Endothelial cell of umbilical vein (primary cell): Measurements from ENCODE around the gene FAM227B. TPM values are rescaled to one million over a fixed set of nuclear protein-coding genes. Genes with fewer than 3 reads are reported as not detected.

Experiments
- BruUV-seq: library from RNA; stranded (reverse); fragments of 400-500 nt; replicated peaks from 2 replicates; lab custom pipeline; 2021; lab: Mats Ljungman, UMichigan
- CTCF ChIA-PET: fragments of 300-600, 350-600 bp; sonication (Branson Sonifier 250); formaldehyde crosslinking; loops from one replicate; lab custom pipeline; 2021; ENCODE audit warnings: antibody characterized with exemption, inconsistent platforms; lab: Charles Lee
- POLR2A ChIA-PET: fragments of 300-600, 350-600 bp; sonication (Branson Sonifier 250); formaldehyde crosslinking; loops from one replicate; lab custom pipeline; 2021; ENCODE audit warnings: antibody characterized with exemption, inconsistent platforms; lab: Charles Lee
- DNase-seq: peaks from one replicate; pipeline ENCODE4 v3.0.0-alpha.2; 2011; ENCODE audit warnings: low read depth, low spot score
- FAIRE-seq: peaks from 2 replicates; lab custom pipeline; 2011; peaks lifted over from hg19 to GRCh38; lab: Jason Lieb, UNC
- H2AFZ ChIP-seq: 2 replicates; pipeline ENCODE4 v1.6.0; 2012; ENCODE audit warnings: low read depth, low read length, control low read depth, inconsistent platforms
- H3K27ac ChIP-seq: 2 replicates; pipeline ENCODE4 v1.5.1; 2011; ENCODE audit warnings: low read depth, mild to moderate bottlenecking, control low read depth, low read length, moderate library complexity; ENCODE audit not compliant: insufficient read depth
- H3K27me3 ChIP-seq, 2 experiments: 2 replicates each; pipeline versions ENCODE4 v1.6.0 to v1.6.1; 2011; ENCODE audit warnings: low read length in 2 of 2, mixed read lengths in 1 of 2; ENCODE audit not compliant: control insufficient read depth in 2 of 2, insufficient read depth in 2 of 2
- H3K36me3 ChIP-seq, 2 experiments: 2 replicates in 1 of 2; 3 replicates in 1 of 2; pipeline ENCODE4 v1.5.1; 2011; ENCODE audit warnings: low read length in 2 of 2, mild to moderate bottlenecking in 1 of 2, moderate library complexity in 1 of 2; ENCODE audit not compliant: control insufficient read depth in 2 of 2, insufficient read depth in 2 of 2; ENCODE audit errors: extremely low read depth in 1 of 2
- H3K4me1 ChIP-seq: 3 replicates; pipeline ENCODE4 v1.5.1; 2011; ENCODE audit warnings: mild to moderate bottlenecking, low read length; ENCODE audit not compliant: control insufficient read depth, insufficient read depth; ENCODE audit errors: extremely low read depth
- H3K4me2 ChIP-seq: 2 replicates; pipeline ENCODE4 v1.6.1; 2011; ENCODE audit warnings: low read length, control low read depth, mixed read lengths; ENCODE audit not compliant: insufficient read depth
- H3K4me3 ChIP-seq, 3 experiments: fragments of 200-600 bp in 1 of 3; sonication (generic), shearing (Covaris generic) in 1 of 3; replicated peaks in 1 of 3; 2 replicates each; pipeline ENCODE4 v1.5.1; 2011 to 2016; ENCODE audit warnings: control low read depth in 3 of 3, low read length in 3 of 3, mild to moderate bottlenecking in 2 of 3, inconsistent platforms in 1 of 3, low read depth in 1 of 3, moderate library complexity in 1 of 3; ENCODE audit not compliant: insufficient read depth in 1 of 3
- H3K79me2 ChIP-seq: 2 replicates; pipeline ENCODE4 v1.6.0; 2012; ENCODE audit warnings: low read length, inconsistent platforms; ENCODE audit not compliant: control insufficient read depth, insufficient read depth
- H3K9ac ChIP-seq: replicated peaks from 2 replicates; pipeline ENCODE3; 2011; ENCODE audit warnings: low read length, control low read depth; ENCODE audit not compliant: insufficient read depth; ENCODE audit errors: extremely low read depth
- H3K9me1 ChIP-seq: replicated peaks from 3 replicates; pipeline ENCODE4 v1.6.0; 2011; ENCODE audit warnings: mild to moderate bottlenecking, low read length; ENCODE audit not compliant: control insufficient read depth, insufficient read depth; ENCODE audit errors: extremely low read depth
- H3K9me3 ChIP-seq: replicated peaks from 2 replicates; pipeline ENCODE4 v1.5.1; 2012; ENCODE audit warnings: low read length, inconsistent platforms; ENCODE audit not compliant: control insufficient read depth, insufficient read depth
- H4K20me1 ChIP-seq: replicated peaks from 2 replicates; pipeline ENCODE3; 2011; ENCODE audit warnings: mild to moderate bottlenecking, low read length; ENCODE audit not compliant: control insufficient read depth, insufficient read depth; ENCODE audit errors: extremely low read depth
- CTCF ChIP-seq, 2 donors: IDR thresholded peaks; 1 replicate in 1 of 2; 2 replicates in 1 of 2; pipeline ENCODE4 v1.5.1; 2011; ENCODE audit warnings: low read length in 2 of 2, mild to moderate bottlenecking in 2 of 2, moderate library complexity in 2 of 2, control low read depth in 1 of 2, inconsistent platforms in 1 of 2, low read depth in 1 of 2; ENCODE audit not compliant: insufficient read depth in 1 of 2; ENCODE audit errors: extremely low read depth in 1 of 2
- EZH2 ChIP-seq: IDR thresholded peaks from 2 replicates; pipeline ENCODE4 v1.6.1; 2012; ENCODE audit warnings: borderline replicate concordance, low read depth, mild to moderate bottlenecking, moderate library complexity, low read length, inconsistent platforms; ENCODE audit not compliant: severe bottlenecking
- FOS ChIP-seq: IDR thresholded peaks from 2 replicates; pipeline ENCODE4 v1.6.1; 2011; ENCODE audit warnings: mild to moderate bottlenecking, low read length, moderate library complexity, borderline replicate concordance; ENCODE audit not compliant: insufficient read depth
- GATA2 ChIP-seq: IDR thresholded peaks from 2 replicates; pipeline ENCODE4 v1.7.0; 2011; ENCODE audit warnings: low read depth, mild to moderate bottlenecking, moderate library complexity, mixed read lengths, low read length; ENCODE audit not compliant: insufficient read length, insufficient read depth
- JUN ChIP-seq: IDR thresholded peaks from 2 replicates; pipeline ENCODE4 v1.6.1; 2011; ENCODE audit warnings: borderline replicate concordance, low read depth; ENCODE audit not compliant: insufficient read length, insufficient read depth
- MYC ChIP-seq: IDR thresholded peaks from one replicate; pipeline ENCODE4 v1.6.1; 2011; ENCODE audit warnings: mild to moderate bottlenecking, low read depth, low read length
- POLR2A ChIP-seq: IDR thresholded peaks from 2 replicates; pipeline ENCODE4 v1.6.1; 2012; ENCODE audit warnings: low read depth, mild to moderate bottlenecking, control low read depth, low read length
- POLR2AphosphoS5 ChIP-seq: IDR thresholded peaks from 2 replicates; pipeline ENCODE4 v1.6.1; 2012; ENCODE audit warnings: low read depth, mild to moderate bottlenecking, control low read depth, low read length, moderate library complexity; ENCODE audit not compliant: insufficient read depth
- dilution Hi-C: fragments of 300-500 bp; cut with MboI; formaldehyde crosslinking; loops from one replicate; pipeline ENCODE4 v1.15.0; 2019; ENCODE audit warnings: low sequenced_read_pairs; ENCODE audit not compliant: extremely low pct_ligation_motif_present
- intact Hi-C: fragments of 100-400 bp; cut with micrococcal nuclease; formaldehyde crosslinking; loops from one replicate; pipeline ENCODE4 v1.10.0; 2022
- polyA plus RNA-seq, 4 experiments: library from polyadenylated mRNA; depleted of rRNA in 3 of 4; stranded (reverse) in 3 of 4; unstranded in 1 of 4; fragments of >200 nt; gene quantifications; 2 replicates each; pipeline versions ENCODE4 v1.2.1 to v1.2.3, GENCODE V29; 2011 to 2012; ENCODE audit warnings: missing spikeins in 1 of 4
- total RNA-seq: library from RNA; stranded (reverse); gene quantifications from 2 replicates; pipeline ENCODE4 v1.2.3, GENCODE V29; 2021
- TF ChIP-seq, protein P1 (sequence below): IDR thresholded peaks from 2 replicates; pipeline ENCODE4 v1.6.1; 2011; ENCODE audit not compliant: insufficient read depth, insufficient read length

The FAM227B gene
- total and polyA plus RNA-seq, 2 donors (not counting 3 experiments of a cell fraction or from before 2014, with no cell fraction given): 1.5 to 1.8 TPM

DNA sequence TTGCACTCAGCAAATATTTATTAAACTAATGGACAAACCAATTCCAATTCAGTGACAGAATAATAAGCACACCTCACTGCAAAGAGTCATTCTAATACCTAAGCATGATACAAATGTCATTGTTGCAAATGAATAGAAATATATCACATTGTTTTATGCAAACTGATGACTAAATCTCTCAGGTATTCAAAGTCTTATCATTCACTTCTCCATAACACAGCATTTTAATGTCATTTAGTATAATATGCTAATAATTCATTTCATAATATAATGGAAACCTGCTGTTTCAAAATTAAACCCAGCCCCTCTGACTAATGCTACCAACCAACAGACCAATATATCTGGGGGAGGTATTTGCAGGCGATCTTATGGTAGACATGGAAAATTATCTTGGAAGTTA, 125.8 kb downstream of the FAM227B start:
- Histone ChIP-seq H3K9ac (no peak overlapping the region), H3K27ac (no peak overlapping the region), H3K9me1 (no peaks in the 10 kb centered on the region), H3K4me3 (no peak overlapping the region), H3K27me3 (no peaks in the 10 kb centered on the region), H3K79me2 (no peaks in the 10 kb centered on the region), H3K9me3 (no peaks in the 10 kb centered on the region), H4K20me1 (no peaks in the 10 kb centered on the region), H3K4me1 (no peaks in the 10 kb centered on the region), H3K36me3 (no peaks in the 10 kb centered on the region), H3K4me2 (no peak overlapping the region), H2AFZ (no peak overlapping the region)
- DNase-seq (no peak), FAIRE-seq (no peak)
- intact Hi-C loops (no loop called here), dilution Hi-C loops (no loop called here)
- POLR2A ChIA-PET: no interaction called here
- TF ChIP-seq POLR2A: no peak
- no peak for TF ChIP-seq GATA2
- TF ChIP-seq MYC: no peak
- no peak for TF ChIP-seq FOS
- TF ChIP-seq, protein P1, sequence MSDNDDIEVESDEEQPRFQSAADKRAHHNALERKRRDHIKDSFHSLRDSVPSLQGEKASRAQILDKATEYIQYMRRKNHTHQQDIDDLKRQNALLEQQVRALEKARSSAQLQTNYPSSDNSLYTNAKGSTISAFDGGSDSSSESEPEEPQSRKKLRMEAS: no peak
- no peak for TF ChIP-seq JUN
- TF ChIP-seq POLR2AphosphoS5: no peak
- TF ChIP-seq CTCF (IDR thresholded peaks at IDR 0.05; ENCODE audit: extremely low read depth in 1 of 2, insufficient read depth in 1 of 2, low read depth in 1 of 2, low read length in 2 of 2): no peak
- TF ChIP-seq EZH2: no peak
- no TSS peak for BruUV-seq
- CTCF ChIA-PET: no interaction called here
